Femur (tissue), 1 donor: ENCODE data around the gene KCNIP4.

ENCODE experiments used
- DNase-seq: peaks from one replicate; pipeline ENCODE4 v3.0.0-alpha.2; 2017

KCNIP4 gene

GRCh38 chr4:21139327-21139726, 809.2 kb downstream of the KCNIP4 start:
- no peak for DNase-seq

GRCh38 chr4:21136051-21136630, 812.4 kb downstream of the KCNIP4 start:
- DNase-seq = no peak

DNA sequence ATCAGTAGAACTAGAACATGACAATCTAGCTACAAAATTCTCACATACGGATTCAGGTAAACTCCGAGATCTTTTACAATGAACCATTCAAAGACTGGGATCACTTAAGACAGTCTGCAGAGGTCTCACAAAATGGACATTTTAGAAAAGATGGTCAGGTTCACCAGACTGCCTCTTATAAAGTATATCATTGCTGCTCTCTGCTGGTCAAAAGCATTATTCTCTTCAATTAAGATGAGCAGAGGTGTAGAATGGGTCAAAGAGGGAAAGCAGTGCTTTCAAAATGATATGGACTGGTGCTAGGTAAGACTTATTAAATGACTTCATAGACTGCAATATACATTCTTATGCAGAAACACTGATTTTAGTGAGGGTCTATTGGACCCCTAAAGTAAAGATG, 813.6 kb downstream of the KCNIP4 start:
- no peak for DNase-seq

GRCh38 chr4:21130606-21131005, 818.0 kb downstream of the KCNIP4 start:
- DNase-seq = no peak

- DNase-seq = no peak
Observed at GRCh38 chr4:21126014-21126512, 822.5 kb downstream of the KCNIP4 start.

GRCh38 chr4:21118301-21118700, 830.3 kb downstream of the KCNIP4 start:
- DNase-seq = no peak

GRCh38 chr4:21117541-21118180, 830.9 kb downstream of the KCNIP4 start:
- DNase-seq = no peak

GRCh38 chr4:21113496-21114223, 834.9 kb downstream of the KCNIP4 start:
- no peak for DNase-seq

DNA sequence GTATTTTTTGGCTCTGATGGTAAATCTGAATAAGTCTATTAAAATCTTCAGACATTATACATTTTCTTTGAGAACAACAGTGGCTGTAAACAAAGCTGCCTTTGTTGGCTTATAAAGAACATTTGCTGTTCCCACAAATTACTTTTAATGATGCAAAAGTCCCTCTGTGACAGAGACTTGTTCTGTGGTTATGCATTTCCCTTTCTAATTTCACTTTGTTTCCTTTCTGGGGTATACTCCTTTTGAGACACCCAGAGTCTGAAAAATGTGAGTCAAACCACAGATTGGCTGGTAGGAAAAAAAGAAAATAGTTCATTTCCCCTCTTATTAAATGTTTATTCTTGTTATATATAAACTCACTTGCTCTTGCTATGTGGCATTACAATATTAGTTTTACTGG, 845.9 kb downstream of the KCNIP4 start:
- no peak for DNase-seq

DNA sequence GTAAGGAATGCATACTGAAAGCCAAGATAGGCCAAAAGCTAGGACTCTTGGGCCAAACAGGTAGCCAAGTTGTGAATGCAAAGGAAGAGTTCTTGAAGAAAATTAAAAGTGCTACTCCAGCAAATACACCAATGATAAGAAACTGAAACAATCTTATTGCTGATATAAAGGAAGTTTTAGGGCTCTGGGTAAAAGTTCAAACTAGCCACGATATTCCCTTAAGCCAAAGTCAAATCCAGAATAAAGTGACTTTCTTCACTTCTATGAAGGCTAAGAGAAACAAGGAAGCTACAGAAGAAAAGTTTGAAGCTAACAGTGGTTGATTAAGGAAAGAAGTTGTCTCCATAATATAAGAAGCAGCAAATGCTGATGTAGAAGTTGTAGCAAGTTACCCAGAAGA, 850.7 kb downstream of the KCNIP4 start:
- no peak for DNase-seq

DNA sequence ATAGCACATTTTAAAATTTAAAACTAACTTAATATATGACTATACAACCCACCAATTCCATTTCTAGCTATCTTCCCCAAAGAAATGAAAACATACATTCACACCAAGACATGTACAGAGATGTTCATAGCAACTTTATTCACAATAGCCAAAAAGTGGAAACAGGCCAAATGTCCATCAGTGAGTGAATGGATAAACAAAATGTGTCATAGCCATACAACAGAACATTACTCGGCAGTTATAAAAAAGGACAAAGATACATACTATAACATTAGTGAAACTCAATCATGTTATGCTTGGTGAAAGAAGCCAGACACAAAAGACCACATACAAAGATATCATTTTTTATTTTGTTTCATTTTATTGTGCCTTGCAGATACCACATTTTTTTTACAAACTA, 851.5 kb downstream of the KCNIP4 start:
- no peak for DNase-seq

GRCh38 chr4:21092531-21092930, 856.0 kb downstream of the KCNIP4 start:
- DNase-seq = no peak

DNA sequence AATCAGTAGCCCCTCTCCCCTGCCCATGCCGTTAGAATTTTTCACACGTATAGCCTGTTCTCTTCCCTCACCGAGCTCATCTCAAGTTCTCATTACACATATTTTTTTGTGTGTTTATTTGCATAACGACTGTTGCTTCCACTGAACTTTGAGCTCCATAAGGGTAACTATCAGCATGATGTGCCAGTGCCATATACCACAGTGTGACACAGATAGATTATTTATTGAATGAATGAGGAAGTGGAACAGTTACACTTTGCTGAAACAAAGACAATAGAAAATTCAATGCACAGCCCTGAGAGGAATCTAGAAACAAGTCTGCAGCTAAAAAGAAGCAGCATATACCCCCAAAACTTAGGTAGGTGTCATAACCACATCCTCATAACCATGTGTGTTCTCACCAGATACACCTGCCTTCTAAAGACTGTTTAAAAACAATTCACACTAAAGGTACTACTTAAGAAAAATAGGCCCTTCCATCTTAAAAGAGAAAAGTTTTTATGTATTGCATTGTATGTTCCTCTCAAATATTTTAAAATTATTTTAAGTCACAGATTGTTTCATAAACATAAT, 858.4 kb downstream of the KCNIP4 start:
- DNase-seq = no peak

- no peak for DNase-seq
Observed at GRCh38 chr4:21083413-21083812, 865.2 kb downstream of the KCNIP4 start.

GRCh38 chr4:21077967-21078366, 870.6 kb downstream of the KCNIP4 start:
- no peak for DNase-seq

- DNase-seq = no peak
Observed at GRCh38 chr4:21067351-21067750, 881.2 kb downstream of the KCNIP4 start.

- DNase-seq = no peak
Observed at GRCh38 chr4:21061902-21062301, 886.7 kb downstream of the KCNIP4 start.

DNA sequence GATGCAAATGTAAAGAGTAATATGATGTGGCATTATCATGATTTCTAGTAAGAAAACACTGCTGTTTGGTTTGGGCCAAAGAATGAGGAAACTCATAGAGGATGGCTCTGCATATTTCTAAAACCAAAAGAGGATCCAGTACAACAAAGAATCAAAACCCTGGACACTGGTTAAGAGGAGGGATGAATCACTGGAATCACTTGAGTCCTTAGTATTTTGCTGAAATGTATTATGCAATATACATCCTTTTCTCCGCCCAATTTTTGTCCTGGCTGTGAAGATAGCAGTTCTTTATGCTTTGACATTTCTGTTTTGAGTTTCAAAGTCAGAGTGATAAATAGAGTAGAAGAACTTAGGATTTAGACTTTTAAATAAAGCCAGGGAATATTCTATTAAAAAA, 902.4 kb downstream of the KCNIP4 start:
- DNase-seq = no peak

DNA sequence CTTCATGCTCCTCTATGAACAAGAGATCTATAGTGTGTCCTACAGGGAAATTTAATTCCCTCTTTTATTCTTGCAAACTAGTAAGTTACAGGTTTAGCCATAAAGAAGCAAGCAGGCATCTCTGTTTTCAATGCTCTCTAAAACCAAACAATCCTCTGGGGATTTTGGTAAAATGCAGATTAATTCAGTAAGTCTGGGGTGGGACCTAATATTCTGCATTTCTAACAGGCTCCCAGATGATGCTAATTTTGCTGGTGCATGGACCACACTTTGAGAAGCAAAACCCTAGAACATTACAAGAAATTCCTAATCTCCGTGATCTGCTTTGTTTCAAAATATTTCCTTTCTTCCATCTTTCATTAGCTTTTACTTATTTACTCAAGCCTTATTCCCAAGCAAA, 903.5 kb downstream of the KCNIP4 start:
- no peak for DNase-seq

DNA sequence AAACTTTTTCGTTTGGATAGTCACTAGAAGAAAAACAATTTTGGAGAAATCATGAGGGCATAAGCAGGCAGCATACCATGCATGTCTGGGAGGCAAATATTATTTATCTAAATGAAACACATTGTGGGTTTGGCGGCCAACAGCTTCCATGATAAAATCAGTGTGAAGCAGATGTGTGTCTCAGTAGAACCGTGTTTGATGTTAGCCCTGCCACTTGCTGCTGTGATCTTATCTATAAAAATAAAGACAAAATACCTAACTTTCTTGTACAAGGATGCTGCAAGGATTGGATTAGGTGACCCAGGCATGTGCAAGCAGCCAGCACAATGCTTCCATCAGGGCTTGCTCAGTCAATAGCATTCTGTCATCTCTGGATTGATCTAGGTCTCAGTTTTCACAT, 906.9 kb downstream of the KCNIP4 start:
- DNase-seq = no peak

DNA sequence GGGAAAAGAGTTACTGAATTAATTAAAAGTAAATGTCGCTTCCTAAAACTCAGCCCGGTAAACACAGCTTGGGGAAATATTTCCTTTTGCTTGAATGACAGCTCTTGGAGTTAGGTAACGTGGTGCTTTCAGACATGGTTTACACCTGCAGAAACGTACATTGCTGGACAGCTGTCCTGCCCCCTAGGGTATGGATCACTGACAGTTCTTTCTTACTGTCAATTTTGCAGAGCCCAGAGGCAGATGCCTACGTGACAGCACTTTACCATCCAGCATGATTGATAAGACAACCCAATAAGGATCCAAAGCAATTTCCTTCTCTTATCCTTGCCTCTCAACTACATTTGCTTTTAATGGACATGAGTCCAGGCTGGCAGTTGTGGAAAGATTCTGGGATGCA, 913.8 kb downstream of the KCNIP4 start:
- DNase-seq = no peak

DNA sequence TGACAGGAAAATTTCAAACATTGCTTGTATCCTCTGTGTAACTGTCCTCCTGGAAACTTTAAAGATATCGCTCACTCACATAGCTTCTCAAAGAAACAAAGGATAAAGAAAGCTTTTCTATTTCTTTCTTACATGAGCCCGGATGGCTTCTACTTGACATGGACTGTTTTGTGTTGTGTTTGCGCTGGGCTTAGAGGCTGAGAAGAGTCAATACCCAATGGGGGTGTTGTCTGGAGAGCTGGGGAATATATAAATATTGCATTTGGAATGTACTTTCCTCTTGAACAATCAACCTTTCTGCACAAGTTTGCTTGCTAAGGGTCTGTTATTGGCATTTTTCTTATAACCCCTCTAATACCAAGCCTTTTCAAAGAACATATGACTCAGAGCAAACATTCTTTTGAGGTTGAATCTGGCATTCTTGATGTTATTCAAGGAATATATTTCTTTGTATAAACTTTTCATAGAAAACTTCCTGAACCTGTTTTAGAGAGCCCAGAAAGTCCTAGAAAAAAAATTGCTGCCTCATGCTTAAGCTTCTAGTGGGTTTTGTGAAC, 916.4 kb downstream of the KCNIP4 start:
- no peak for DNase-seq

- DNase-seq = no peak
Observed at GRCh38 chr4:21018817-21019216, 929.8 kb downstream of the KCNIP4 start.

GRCh38 chr4:21013501-21013900, 935.1 kb downstream of the KCNIP4 start:
- no peak for DNase-seq
